HCT116 (cell line): ENCODE measurements around the gene R3HDM4.

Source experiments
- CEBPB ChIP-seq: IDR thresholded peaks from 2 replicates; pipeline ENCODE4 v1.6.1; 2012; ENCODE audit warnings: low read depth
- EGR1 ChIP-seq: IDR thresholded peaks from 2 replicates; pipeline ENCODE4 v1.6.1; 2012; ENCODE audit warnings: low read depth
- EZH2 ChIP-seq: fragments of 200-600 bp; sonication (generic); IDR thresholded peaks from 2 replicates; pipeline ENCODE4 v1.6.1; 2017; ENCODE audit warnings: antibody characterized with exemption, mixed run types
- JUND ChIP-seq: IDR thresholded peaks from 2 replicates; pipeline ENCODE4 v1.6.1; 2012
- POLR2A ChIP-seq: IDR thresholded peaks from 2 replicates; pipeline ENCODE4 v1.7.0; 2011; ENCODE audit warnings: borderline replicate concordance; ENCODE audit not compliant: insufficient read depth, insufficient read length; ENCODE audit errors: extremely low read depth
- POLR2AphosphoS5 ChIP-seq: IDR thresholded peaks from 2 replicates; pipeline ENCODE4 v1.6.1; 2011; ENCODE audit warnings: mild to moderate bottlenecking, low read depth, low read length, moderate library complexity
- RAD21 ChIP-seq: IDR thresholded peaks from 2 replicates; pipeline ENCODE4 v1.6.1; 2012; ENCODE audit warnings: low read depth, mild to moderate bottlenecking
- SP1 ChIP-seq: IDR thresholded peaks from 2 replicates; pipeline ENCODE4 v1.6.1; 2012; ENCODE audit warnings: low read depth
- YY1 ChIP-seq: IDR thresholded peaks from 2 replicates; pipeline ENCODE4 v1.6.1; 2011; ENCODE audit warnings: low read length, low read depth, moderate library complexity, mild to moderate bottlenecking; ENCODE audit not compliant: insufficient replicate concordance; ENCODE audit errors: extremely low read depth
- TF ChIP-seq, protein P1 (sequence below), 3 experiments: fragments of 200-600 bp in 1 of 3; sonication (generic) in 1 of 3; IDR thresholded peaks in 2 of 3; conservative IDR thresholded peaks in 1 of 3; 2 replicates each; pipeline ENCODE4 v1.5.1; 2012 to 2017; ENCODE audit warnings: low read depth in 2 of 3, low read length in 2 of 3, antibody characterized with exemption in 1 of 3, borderline replicate concordance in 1 of 3, control low read depth in 1 of 3, mild to moderate bottlenecking in 1 of 3, mixed read lengths in 1 of 3, mixed run types in 1 of 3, moderate library complexity in 1 of 3; ENCODE audit not compliant: insufficient read depth in 1 of 3
- TF ChIP-seq, protein P2 (sequence below): IDR thresholded peaks from 2 replicates; pipeline ENCODE4 v1.6.1; 2012
- TF ChIP-seq, protein P3 (sequence below): IDR thresholded peaks from 2 replicates; pipeline ENCODE4 v1.6.1; 2012
- TF ChIP-seq, protein P4 (sequence below): IDR thresholded peaks from 2 replicates; pipeline ENCODE4 v1.6.1; 2012; ENCODE audit warnings: low read depth
- TF ChIP-seq, protein P5 (sequence below): IDR thresholded peaks from 2 replicates; pipeline ENCODE4 v1.6.1; 2011; ENCODE audit warnings: mild to moderate bottlenecking, low read length, moderate library complexity; ENCODE audit not compliant: insufficient replicate concordance; ENCODE audit errors: extremely low read depth

DNA sequence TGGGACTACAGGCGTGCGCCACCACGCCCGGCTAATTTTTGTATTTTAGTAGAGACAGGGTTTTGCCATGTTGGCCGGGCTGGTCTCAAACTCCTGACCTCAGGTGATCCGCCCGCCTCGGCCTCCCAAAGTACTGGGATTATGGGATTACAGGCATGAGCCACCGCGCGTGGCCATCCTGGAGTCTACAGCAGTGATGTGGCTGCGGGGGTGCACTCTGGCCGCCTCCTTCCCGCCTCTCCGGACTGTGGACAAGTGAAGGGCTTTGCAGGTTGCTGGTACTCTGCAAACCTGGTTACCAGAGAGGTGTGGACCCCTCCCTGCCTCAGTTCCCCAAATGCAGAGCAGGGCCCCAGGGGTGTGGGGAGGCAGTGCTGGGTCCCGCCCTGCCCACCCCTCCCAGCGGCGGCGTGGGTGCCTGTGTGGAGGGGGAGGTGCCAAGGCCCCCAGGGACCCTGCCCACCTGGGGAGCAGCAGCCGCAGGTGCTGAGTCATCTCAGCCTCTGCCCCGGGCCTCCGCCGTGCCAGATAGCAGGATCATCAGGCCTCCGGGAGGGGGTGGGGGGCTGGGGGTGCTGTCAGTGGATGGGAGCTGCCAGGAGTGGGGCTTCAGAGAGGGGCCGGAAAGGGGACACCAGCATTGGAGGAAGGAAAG, 36.0 kb upstream of the R3HDM4 start:
- TF ChIP-seq, protein P1, sequence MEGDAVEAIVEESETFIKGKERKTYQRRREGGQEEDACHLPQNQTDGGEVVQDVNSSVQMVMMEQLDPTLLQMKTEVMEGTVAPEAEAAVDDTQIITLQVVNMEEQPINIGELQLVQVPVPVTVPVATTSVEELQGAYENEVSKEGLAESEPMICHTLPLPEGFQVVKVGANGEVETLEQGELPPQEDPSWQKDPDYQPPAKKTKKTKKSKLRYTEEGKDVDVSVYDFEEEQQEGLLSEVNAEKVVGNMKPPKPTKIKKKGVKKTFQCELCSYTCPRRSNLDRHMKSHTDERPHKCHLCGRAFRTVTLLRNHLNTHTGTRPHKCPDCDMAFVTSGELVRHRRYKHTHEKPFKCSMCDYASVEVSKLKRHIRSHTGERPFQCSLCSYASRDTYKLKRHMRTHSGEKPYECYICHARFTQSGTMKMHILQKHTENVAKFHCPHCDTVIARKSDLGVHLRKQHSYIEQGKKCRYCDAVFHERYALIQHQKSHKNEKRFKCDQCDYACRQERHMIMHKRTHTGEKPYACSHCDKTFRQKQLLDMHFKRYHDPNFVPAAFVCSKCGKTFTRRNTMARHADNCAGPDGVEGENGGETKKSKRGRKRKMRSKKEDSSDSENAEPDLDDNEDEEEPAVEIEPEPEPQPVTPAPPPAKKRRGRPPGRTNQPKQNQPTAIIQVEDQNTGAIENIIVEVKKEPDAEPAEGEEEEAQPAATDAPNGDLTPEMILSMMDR (IDR thresholded peaks at IDR 0.05 in 2 of 3, conservative IDR thresholded peaks at IDR 0.05 in 1 of 3; ENCODE audit: borderline replicate concordance in 1 of 3, insufficient read depth in 1 of 3, low read depth in 2 of 3, low read length in 2 of 3): no peak
- TF ChIP-seq POLR2A (no peak), JUND (no peak), YY1 (no peak), CEBPB (no peak), EGR1 (no peak), POLR2AphosphoS5 (no peak), SP1 (no peak), RAD21 (no peak), EZH2 (no peak)
- TF ChIP-seq, protein P2, sequence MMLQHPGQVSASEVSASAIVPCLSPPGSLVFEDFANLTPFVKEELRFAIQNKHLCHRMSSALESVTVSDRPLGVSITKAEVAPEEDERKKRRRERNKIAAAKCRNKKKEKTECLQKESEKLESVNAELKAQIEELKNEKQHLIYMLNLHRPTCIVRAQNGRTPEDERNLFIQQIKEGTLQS: no peak
- TF ChIP-seq, protein P3, sequence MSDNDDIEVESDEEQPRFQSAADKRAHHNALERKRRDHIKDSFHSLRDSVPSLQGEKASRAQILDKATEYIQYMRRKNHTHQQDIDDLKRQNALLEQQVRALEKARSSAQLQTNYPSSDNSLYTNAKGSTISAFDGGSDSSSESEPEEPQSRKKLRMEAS: no peak
- TF ChIP-seq, protein P4, sequence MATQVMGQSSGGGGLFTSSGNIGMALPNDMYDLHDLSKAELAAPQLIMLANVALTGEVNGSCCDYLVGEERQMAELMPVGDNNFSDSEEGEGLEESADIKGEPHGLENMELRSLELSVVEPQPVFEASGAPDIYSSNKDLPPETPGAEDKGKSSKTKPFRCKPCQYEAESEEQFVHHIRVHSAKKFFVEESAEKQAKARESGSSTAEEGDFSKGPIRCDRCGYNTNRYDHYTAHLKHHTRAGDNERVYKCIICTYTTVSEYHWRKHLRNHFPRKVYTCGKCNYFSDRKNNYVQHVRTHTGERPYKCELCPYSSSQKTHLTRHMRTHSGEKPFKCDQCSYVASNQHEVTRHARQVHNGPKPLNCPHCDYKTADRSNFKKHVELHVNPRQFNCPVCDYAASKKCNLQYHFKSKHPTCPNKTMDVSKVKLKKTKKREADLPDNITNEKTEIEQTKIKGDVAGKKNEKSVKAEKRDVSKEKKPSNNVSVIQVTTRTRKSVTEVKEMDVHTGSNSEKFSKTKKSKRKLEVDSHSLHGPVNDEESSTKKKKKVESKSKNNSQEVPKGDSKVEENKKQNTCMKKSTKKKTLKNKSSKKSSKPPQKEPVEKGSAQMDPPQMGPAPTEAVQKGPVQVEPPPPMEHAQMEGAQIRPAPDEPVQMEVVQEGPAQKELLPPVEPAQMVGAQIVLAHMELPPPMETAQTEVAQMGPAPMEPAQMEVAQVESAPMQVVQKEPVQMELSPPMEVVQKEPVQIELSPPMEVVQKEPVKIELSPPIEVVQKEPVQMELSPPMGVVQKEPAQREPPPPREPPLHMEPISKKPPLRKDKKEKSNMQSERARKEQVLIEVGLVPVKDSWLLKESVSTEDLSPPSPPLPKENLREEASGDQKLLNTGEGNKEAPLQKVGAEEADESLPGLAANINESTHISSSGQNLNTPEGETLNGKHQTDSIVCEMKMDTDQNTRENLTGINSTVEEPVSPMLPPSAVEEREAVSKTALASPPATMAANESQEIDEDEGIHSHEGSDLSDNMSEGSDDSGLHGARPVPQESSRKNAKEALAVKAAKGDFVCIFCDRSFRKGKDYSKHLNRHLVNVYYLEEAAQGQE: no peak
- TF ChIP-seq, protein P5, sequence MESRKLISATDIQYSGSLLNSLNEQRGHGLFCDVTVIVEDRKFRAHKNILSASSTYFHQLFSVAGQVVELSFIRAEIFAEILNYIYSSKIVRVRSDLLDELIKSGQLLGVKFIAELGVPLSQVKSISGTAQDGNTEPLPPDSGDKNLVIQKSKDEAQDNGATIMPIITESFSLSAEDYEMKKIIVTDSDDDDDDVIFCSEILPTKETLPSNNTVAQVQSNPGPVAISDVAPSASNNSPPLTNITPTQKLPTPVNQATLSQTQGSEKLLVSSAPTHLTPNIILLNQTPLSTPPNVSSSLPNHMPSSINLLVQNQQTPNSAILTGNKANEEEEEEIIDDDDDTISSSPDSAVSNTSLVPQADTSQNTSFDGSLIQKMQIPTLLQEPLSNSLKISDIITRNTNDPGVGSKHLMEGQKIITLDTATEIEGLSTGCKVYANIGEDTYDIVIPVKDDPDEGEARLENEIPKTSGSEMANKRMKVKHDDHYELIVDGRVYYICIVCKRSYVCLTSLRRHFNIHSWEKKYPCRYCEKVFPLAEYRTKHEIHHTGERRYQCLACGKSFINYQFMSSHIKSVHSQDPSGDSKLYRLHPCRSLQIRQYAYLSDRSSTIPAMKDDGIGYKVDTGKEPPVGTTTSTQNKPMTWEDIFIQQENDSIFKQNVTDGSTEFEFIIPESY: no peak
